Endothelial cell of umbilical vein (primary cell): ENCODE data around the gene LRRC7. TPM values are rescaled to one million over a fixed set of nuclear protein-coding genes. Genes with fewer than 3 reads are reported as not detected.

Experiments used
- BruUV-seq: library from RNA; stranded (reverse); fragments of 400-500 nt; replicated peaks from 2 replicates; lab custom pipeline; 2021; lab: Mats Ljungman, UMichigan
- CTCF ChIA-PET: fragments of 300-600, 350-600 bp; sonication (Branson Sonifier 250); formaldehyde crosslinking; loops from one replicate; lab custom pipeline; 2021; ENCODE audit warnings: antibody characterized with exemption, inconsistent platforms; lab: Charles Lee
- POLR2A ChIA-PET: fragments of 300-600, 350-600 bp; sonication (Branson Sonifier 250); formaldehyde crosslinking; loops from one replicate; lab custom pipeline; 2021; ENCODE audit warnings: antibody characterized with exemption, inconsistent platforms; lab: Charles Lee
- DNase-seq: peaks from one replicate; pipeline ENCODE4 v3.0.0-alpha.2; 2011; ENCODE audit warnings: low read depth, low spot score
- FAIRE-seq: peaks from 2 replicates; lab custom pipeline; 2011; peaks lifted over from hg19 to GRCh38; lab: Jason Lieb, UNC
- H2AFZ ChIP-seq: 2 replicates; pipeline ENCODE4 v1.6.0; 2012; ENCODE audit warnings: low read depth, low read length, control low read depth, inconsistent platforms
- H3K27ac ChIP-seq: 2 replicates; pipeline ENCODE4 v1.5.1; 2011; ENCODE audit warnings: low read depth, mild to moderate bottlenecking, control low read depth, low read length, moderate library complexity; ENCODE audit not compliant: insufficient read depth
- H3K27me3 ChIP-seq, 2 experiments: 2 replicates each; pipeline versions ENCODE4 v1.6.0 to v1.6.1; 2011; ENCODE audit warnings: low read length in 2 of 2, mixed read lengths in 1 of 2; ENCODE audit not compliant: control insufficient read depth in 2 of 2, insufficient read depth in 2 of 2
- H3K36me3 ChIP-seq, 2 experiments: 2 replicates in 1 of 2; 3 replicates in 1 of 2; pipeline ENCODE4 v1.5.1; 2011; ENCODE audit warnings: low read length in 2 of 2, mild to moderate bottlenecking in 1 of 2, moderate library complexity in 1 of 2; ENCODE audit not compliant: control insufficient read depth in 2 of 2, insufficient read depth in 2 of 2; ENCODE audit errors: extremely low read depth in 1 of 2
- H3K4me1 ChIP-seq: 3 replicates; pipeline ENCODE4 v1.5.1; 2011; ENCODE audit warnings: mild to moderate bottlenecking, low read length; ENCODE audit not compliant: control insufficient read depth, insufficient read depth; ENCODE audit errors: extremely low read depth
- H3K4me2 ChIP-seq: 2 replicates; pipeline ENCODE4 v1.6.1; 2011; ENCODE audit warnings: low read length, control low read depth, mixed read lengths; ENCODE audit not compliant: insufficient read depth
- H3K4me3 ChIP-seq, 3 experiments: fragments of 200-600 bp in 1 of 3; sonication (generic), shearing (Covaris generic) in 1 of 3; replicated peaks in 1 of 3; 2 replicates each; pipeline ENCODE4 v1.5.1; 2011 to 2016; ENCODE audit warnings: control low read depth in 3 of 3, low read length in 3 of 3, mild to moderate bottlenecking in 2 of 3, inconsistent platforms in 1 of 3, low read depth in 1 of 3, moderate library complexity in 1 of 3; ENCODE audit not compliant: insufficient read depth in 1 of 3
- H3K79me2 ChIP-seq: 2 replicates; pipeline ENCODE4 v1.6.0; 2012; ENCODE audit warnings: low read length, inconsistent platforms; ENCODE audit not compliant: control insufficient read depth, insufficient read depth
- H3K9ac ChIP-seq: replicated peaks from 2 replicates; pipeline ENCODE3; 2011; ENCODE audit warnings: low read length, control low read depth; ENCODE audit not compliant: insufficient read depth; ENCODE audit errors: extremely low read depth
- H3K9me1 ChIP-seq: replicated peaks from 3 replicates; pipeline ENCODE4 v1.6.0; 2011; ENCODE audit warnings: mild to moderate bottlenecking, low read length; ENCODE audit not compliant: control insufficient read depth, insufficient read depth; ENCODE audit errors: extremely low read depth
- H3K9me3 ChIP-seq: replicated peaks from 2 replicates; pipeline ENCODE4 v1.5.1; 2012; ENCODE audit warnings: low read length, inconsistent platforms; ENCODE audit not compliant: control insufficient read depth, insufficient read depth
- H4K20me1 ChIP-seq: replicated peaks from 2 replicates; pipeline ENCODE3; 2011; ENCODE audit warnings: mild to moderate bottlenecking, low read length; ENCODE audit not compliant: control insufficient read depth, insufficient read depth; ENCODE audit errors: extremely low read depth
- CTCF ChIP-seq, 2 donors: IDR thresholded peaks; 1 replicate in 1 of 2; 2 replicates in 1 of 2; pipeline ENCODE4 v1.5.1; 2011; ENCODE audit warnings: low read length in 2 of 2, mild to moderate bottlenecking in 2 of 2, moderate library complexity in 2 of 2, control low read depth in 1 of 2, inconsistent platforms in 1 of 2, low read depth in 1 of 2; ENCODE audit not compliant: insufficient read depth in 1 of 2; ENCODE audit errors: extremely low read depth in 1 of 2
- EZH2 ChIP-seq: IDR thresholded peaks from 2 replicates; pipeline ENCODE4 v1.6.1; 2012; ENCODE audit warnings: borderline replicate concordance, low read depth, mild to moderate bottlenecking, moderate library complexity, low read length, inconsistent platforms; ENCODE audit not compliant: severe bottlenecking
- FOS ChIP-seq: IDR thresholded peaks from 2 replicates; pipeline ENCODE4 v1.6.1; 2011; ENCODE audit warnings: mild to moderate bottlenecking, low read length, moderate library complexity, borderline replicate concordance; ENCODE audit not compliant: insufficient read depth
- POLR2AphosphoS5 ChIP-seq: IDR thresholded peaks from 2 replicates; pipeline ENCODE4 v1.6.1; 2012; ENCODE audit warnings: low read depth, mild to moderate bottlenecking, control low read depth, low read length, moderate library complexity; ENCODE audit not compliant: insufficient read depth
- dilution Hi-C: fragments of 300-500 bp; cut with MboI; formaldehyde crosslinking; loops from one replicate; pipeline ENCODE4 v1.15.0; 2019; ENCODE audit warnings: low sequenced_read_pairs; ENCODE audit not compliant: extremely low pct_ligation_motif_present
- intact Hi-C: fragments of 100-400 bp; cut with micrococcal nuclease; formaldehyde crosslinking; loops from one replicate; pipeline ENCODE4 v1.10.0; 2022
- polyA plus RNA-seq, 4 experiments: library from polyadenylated mRNA; depleted of rRNA in 3 of 4; stranded (reverse) in 3 of 4; unstranded in 1 of 4; fragments of >200 nt; gene quantifications; 2 replicates each; pipeline versions ENCODE4 v1.2.1 to v1.2.3, GENCODE V29; 2011 to 2012; ENCODE audit warnings: missing spikeins in 1 of 4
- total RNA-seq: library from RNA; stranded (reverse); gene quantifications from 2 replicates; pipeline ENCODE4 v1.2.3, GENCODE V29; 2021

Gene LRRC7
- total and polyA plus RNA-seq, 2 donors (not counting 3 experiments of a cell fraction or from before 2014, with no cell fraction given): 0.11 to 0.58 TPM

GRCh38 chr1:70039485-70039884, 471.8 kb downstream of the LRRC7 start:
- Histone ChIP-seq H3K36me3 (no peaks in the 10 kb centered on the region), H3K9me3 (no peaks in the 10 kb centered on the region), H3K4me3 (no peak overlapping the region), H3K4me1 (peaks cover 11% of the 10 kb centered on the region), H2AFZ (no peak overlapping the region), H3K79me2 (no peaks in the 10 kb centered on the region), H3K4me2 (no peak overlapping the region), H3K27ac (no peak overlapping the region), H3K9ac (no peak overlapping the region), H3K27me3 (no peaks in the 10 kb centered on the region), H4K20me1 (no peaks in the 10 kb centered on the region), H3K9me1 (no peaks in the 10 kb centered on the region)
- FAIRE-seq: no peak
- DNase-seq: no peak
- TF ChIP-seq FOS: no peak
- no peak for TF ChIP-seq EZH2
- no peak for TF ChIP-seq CTCF (IDR thresholded peaks at IDR 0.05; ENCODE audit: extremely low read depth in 1 of 2, insufficient read depth in 1 of 2, low read depth in 1 of 2, low read length in 2 of 2)
- no peak for TF ChIP-seq POLR2AphosphoS5
- ChIA-PET CTCF (interaction anchor here (1.0 kb wide), 1 partner anchor 25 kb away, joined by 3 read pairs; no protein-coding TSS in a partner anchor), POLR2A (no interaction called here)
- BruUV-seq: no TSS peak
- dilution Hi-C loops (no loop called here), intact Hi-C loops (no loop called here)
